K562 (cell line): Measurements from ENCODE around the gene ACKR2. TPM values are rescaled to one million over a fixed set of nuclear protein-coding genes. Genes with fewer than 3 reads are reported as not detected.

Experiments
- AFF4 ChIP-seq: sonication (generic); formaldehyde crosslinking; IDR thresholded peaks from 2 replicates; pipeline ENCODE4 v1.8.0; 2023; ENCODE audit warnings: mild to moderate bottlenecking, missing genetic modification reagents
- CHD2 ChIP-seq: IDR thresholded peaks from 2 replicates; pipeline ENCODE4 v1.6.1; 2011; ENCODE audit warnings: low read depth, low read length
- CTCF ChIP-seq, 3 experiments: IDR thresholded peaks in 2 of 3; conservative IDR thresholded peaks in 1 of 3; 2 replicates each; pipeline ENCODE4 v1.5.1; 2011 to 2012; ENCODE audit warnings: low read length in 3 of 3, mild to moderate bottlenecking in 3 of 3, control low read depth in 2 of 3, improper control_type of control experiment in 1 of 3, inconsistent platforms in 1 of 3, low read depth in 1 of 3, mixed read lengths in 1 of 3, moderate library complexity in 1 of 3; ENCODE audit not compliant: insufficient read depth in 2 of 3
- DMBX1 ChIP-seq: fragments of 250-450 bp; sonication (Bioruptor Pico); IDR thresholded peaks from 2 replicates; pipeline ENCODE4 v1.8.0; 2022; ENCODE audit warnings: inconsistent platforms, mild to moderate bottlenecking, moderate library complexity, borderline replicate concordance
- FOXM1 ChIP-seq, 2 experiments: fragments of 450-650 bp in 1 of 2; sonication (generic) in 1 of 2; formaldehyde crosslinking in 1 of 2; IDR thresholded peaks; 2 replicates each; pipeline versions ENCODE4 v1.6.1 to v1.9.0; 2017 to 2022; ENCODE audit warnings: low read depth in 2 of 2, mild to moderate bottlenecking in 2 of 2, missing genetic modification reagents in 1 of 2, moderate library complexity in 1 of 2
- GTF2A2 ChIP-seq: IDR thresholded peaks from 2 replicates; pipeline ENCODE4 v1.6.1; 2016; ENCODE audit warnings: mild to moderate bottlenecking, missing genetic modification characterization, missing compliant biosample characterization
- LCOR ChIP-seq: sonication (generic); formaldehyde crosslinking; IDR thresholded peaks from 2 replicates; pipeline ENCODE4 v1.8.0; 2022; ENCODE audit warnings: mild to moderate bottlenecking, missing genetic modification reagents
- MTA3 ChIP-seq: fragments of 450-650 bp; formaldehyde crosslinking; IDR thresholded peaks from 2 replicates; pipeline ENCODE4 v1.6.1; 2017; ENCODE audit warnings: mild to moderate bottlenecking, borderline replicate concordance
- NEUROD1 ChIP-seq: fragments of 150-350 bp; IDR thresholded peaks from 2 replicates; pipeline ENCODE4 v1.6.1; 2014; ENCODE audit warnings: borderline replicate concordance, low read length, low read depth; ENCODE audit not compliant: partially characterized antibody
- PML ChIP-seq: IDR thresholded peaks from 2 replicates; pipeline ENCODE4 v1.6.1; 2012; ENCODE audit warnings: low read length, inconsistent platforms
- RB1 ChIP-seq: fragments of 450-650 bp; IDR thresholded peaks from 2 replicates; pipeline ENCODE4 v1.6.1; 2017; ENCODE audit warnings: low read depth, mild to moderate bottlenecking
- RFX5 ChIP-seq: IDR thresholded peaks from 2 replicates; pipeline ENCODE4 v1.6.1; 2011; ENCODE audit warnings: low read depth, mild to moderate bottlenecking, improper control_type of control experiment, low read length
- SMARCB1 ChIP-seq: IDR thresholded peaks from 2 replicates; pipeline ENCODE4 v1.6.1; 2011; ENCODE audit warnings: improper control_type of control experiment, low read depth; ENCODE audit not compliant: insufficient read length
- THRB ChIP-seq: fragments of 450-650 bp; formaldehyde crosslinking; conservative IDR thresholded peaks from 2 replicates; pipeline ENCODE4 v1.4.0; 2022; ENCODE audit warnings: mild to moderate bottlenecking, missing genetic modification characterization
- ZBTB7A ChIP-seq: IDR thresholded peaks from 2 replicates; pipeline ENCODE4 v1.6.1; 2011; ENCODE audit warnings: low read depth, mild to moderate bottlenecking, low read length, moderate library complexity, borderline replicate concordance; ENCODE audit not compliant: control insufficient read depth
- ZNF280A ChIP-seq: fragments of 450-650 bp; IDR thresholded peaks from 2 replicates; pipeline ENCODE4 v1.6.1; 2018; ENCODE audit warnings: mild to moderate bottlenecking, low read depth; ENCODE audit not compliant: partially characterized antibody
- ZSCAN32 ChIP-seq: fragments of 450-650 bp; formaldehyde crosslinking; IDR thresholded peaks from 2 replicates; pipeline ENCODE4 v1.4.0; 2020; ENCODE audit warnings: mild to moderate bottlenecking, moderate library complexity
- polyA plus RNA-seq, 8 experiments: library from polyadenylated mRNA; depleted of rRNA in 4 of 8; stranded (reverse) in 5 of 8; unstranded in 3 of 8; fragments of >200 nt; fragmentation: Nextera tagmentation in 2 of 8; fragmentation: Illumina TruSeq in 1 of 8; extraction: Ambion mirVana in 2 of 8; extraction: Trizol in 1 of 8; gene quantifications; 2 replicates each; pipeline versions ENCODE4 v1.2.1 to v1.2.3, GENCODE V29; 2011 to 2014; ENCODE audit warnings: inconsistent platforms in 1 of 8, missing spikeins in 1 of 8
- total RNA-seq, 7 experiments: library from RNA; depleted of rRNA in 6 of 7; stranded (reverse); fragments of >200 nt in 6 of 7; fragmentation: Illumina TruSeq in 2 of 7; extraction: Trizol in 2 of 7; gene quantifications; 2 replicates each; pipeline versions ENCODE4 v1.2.1 to v1.2.3, GENCODE V29; 2011 to 2021; ENCODE audit warnings: low replicate concordance in 1 of 7

Gene ACKR2
- total and polyA plus RNA-seq, 9 of the 15 experiments (the other 6 are each of a cell fraction or from before 2014, with no cell fraction given): 0.03 to 0.69 (median 0.25) TPM; not detected in 1

GRCh38 chr3:42804106-42804830 lies 5.0 kb upstream of the ACKR2 start, which contains the start of gene HIGD1A (continued):
- 0 out of 2 replicates have a peak, but pooled peaks have one; percentile 63 for TF ChIP-seq THRB
- TF ChIP-seq ZNF280A: no peak
- TF ChIP-seq LCOR (CRISPR knock-in tag): peak; percentile 91
- no peak for TF ChIP-seq CTCF (IDR thresholded peaks at IDR 0.05 in 2 of 3, conservative IDR thresholded peaks at IDR 0.05 in 1 of 3; ENCODE audit: insufficient read depth in 2 of 3, low read depth in 1 of 3, low read length in 3 of 3)
- peak; percentile 14 for TF ChIP-seq NEUROD1
- peak; percentile 37 for TF ChIP-seq ZSCAN32 (CRISPR knock-in tag)
- TF ChIP-seq ZBTB7A: 0 out of 2 replicates have a peak, but pooled peaks have one; percentile 54
- peak; percentile 57; the same call in 1 of the 2 replicates for TF ChIP-seq RFX5
- peak; percentile 93 for TF ChIP-seq RB1
- peak; percentile 83 for TF ChIP-seq MTA3
- peak; percentile 47; the same call in 1 of the 2 replicates for TF ChIP-seq DMBX1 (CRISPR knock-in tag)
- peak; percentile 19 for TF ChIP-seq SMARCB1
- TF ChIP-seq CHD2: peak; percentile 26; the same call in 1 of the 2 replicates
- TF ChIP-seq AFF4 (CRISPR knock-in tag): peak; percentile 85; the same call in 1 of the 2 replicates
- no peak for TF ChIP-seq FOXM1 (IDR thresholded peaks at IDR 0.05; ENCODE audit: low read depth)
- peak; percentile 82 for TF ChIP-seq FOXM1 (CRISPR knock-in tag; IDR thresholded peaks at IDR 0.05; ENCODE audit: low read depth)
- TF ChIP-seq GTF2A2 (tag): no peak
- TF ChIP-seq PML: peak; percentile 68; the same call in 1 of the 2 replicates
